Measurements from ENCODE around the gene LLGL2.
"Not testable (repeated sequence)": the region's sequence is repeated elsewhere in the genome, so short reads cannot be mapped to it uniquely, and the experiment has no call there.

LLGL2 gene

DNA sequence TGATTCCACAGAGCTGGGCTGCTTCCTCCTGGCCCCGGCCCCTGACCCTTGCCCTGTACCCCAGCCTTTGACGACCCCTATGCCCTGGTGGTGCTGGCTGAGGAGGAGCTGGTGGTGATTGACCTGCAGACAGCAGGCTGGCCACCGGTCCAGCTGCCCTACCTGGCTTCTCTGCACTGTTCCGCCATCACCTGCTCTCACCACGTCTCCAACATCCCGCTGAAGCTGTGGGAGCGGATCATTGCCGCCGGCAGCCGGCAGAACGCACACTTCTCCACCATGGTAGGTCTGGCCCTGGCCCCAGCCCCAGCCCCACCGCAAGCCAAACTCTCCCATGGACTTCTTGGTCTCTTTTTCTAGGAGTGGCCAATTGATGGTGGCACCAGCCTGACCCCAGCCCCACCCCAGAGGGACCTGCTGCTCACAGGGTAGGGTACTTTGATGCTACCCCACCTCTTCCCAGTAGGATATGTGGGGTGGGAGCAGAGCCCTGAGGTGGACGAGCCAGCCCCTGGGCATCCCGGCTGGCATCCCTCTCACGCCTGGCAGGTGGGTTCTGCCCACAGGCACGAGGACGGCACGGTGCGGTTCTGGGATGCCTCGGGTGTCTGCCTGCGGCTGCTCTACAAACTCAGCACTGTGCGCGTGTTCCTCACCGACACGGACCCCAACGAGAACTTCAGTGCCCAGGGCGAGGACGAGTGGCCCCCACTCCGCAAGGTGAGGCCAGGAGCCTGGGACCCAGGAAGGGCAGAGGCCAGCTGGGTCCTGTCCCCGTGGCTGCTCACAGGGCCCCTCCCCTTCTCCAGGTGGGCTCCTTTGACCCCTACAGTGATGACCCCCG, 43.1 kb downstream of the LLGL2 start:
- DNase-seq (ENCODE audit: low spot score) = no peak

DNA sequence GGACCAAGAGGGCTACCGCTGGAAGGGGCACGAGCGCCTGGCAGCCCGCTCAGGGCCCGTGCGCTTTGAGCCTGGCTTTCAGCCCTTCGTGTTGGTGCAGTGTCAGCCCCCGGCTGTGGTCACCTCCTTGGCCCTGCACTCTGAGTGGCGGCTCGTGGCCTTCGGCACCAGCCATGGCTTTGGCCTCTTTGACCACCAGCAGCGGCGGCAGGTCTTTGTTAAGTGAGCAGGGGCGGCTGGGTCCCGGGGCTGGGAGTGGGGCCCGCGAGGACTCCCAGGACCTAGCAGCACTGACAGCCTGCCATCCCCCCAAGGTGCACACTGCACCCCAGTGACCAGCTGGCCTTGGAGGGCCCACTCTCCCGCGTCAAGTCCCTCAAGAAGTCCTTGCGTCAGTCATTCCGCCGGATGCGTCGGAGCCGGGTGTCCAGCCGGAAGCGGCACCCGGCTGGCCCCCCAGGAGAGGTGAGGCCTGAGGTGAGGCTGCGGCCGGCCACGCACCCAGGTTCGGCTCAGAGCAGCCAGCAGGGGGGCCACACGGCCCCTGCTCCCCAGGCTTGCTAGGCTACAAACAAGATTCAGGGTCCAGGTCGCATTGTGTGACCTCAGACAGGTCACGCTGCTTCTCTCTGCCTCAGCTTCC, 44.7 kb downstream of the LLGL2 start:
- DNase-seq (ENCODE audit: low spot score) = no peak

DNA sequence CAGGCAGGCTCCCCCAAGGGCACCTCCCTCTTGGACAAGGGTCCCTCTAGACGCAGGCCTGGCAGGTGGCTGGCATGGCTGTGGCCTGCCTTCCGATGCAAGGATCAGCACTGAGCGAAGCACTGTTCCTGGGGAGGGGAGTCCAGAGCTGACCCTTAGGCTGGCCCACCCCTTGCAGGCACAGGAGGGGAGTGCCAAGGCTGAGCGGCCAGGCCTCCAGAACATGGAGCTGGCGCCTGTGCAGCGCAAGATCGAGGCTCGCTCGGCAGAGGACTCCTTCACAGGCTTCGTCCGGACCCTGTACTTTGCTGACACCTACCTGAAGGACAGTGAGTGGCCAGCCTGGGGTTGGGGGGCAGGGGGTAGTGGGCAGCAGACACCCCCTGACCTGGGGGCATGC, 45.3 kb downstream of the LLGL2 start:
- DNase-seq (ENCODE audit: low spot score) = no peak

DNA sequence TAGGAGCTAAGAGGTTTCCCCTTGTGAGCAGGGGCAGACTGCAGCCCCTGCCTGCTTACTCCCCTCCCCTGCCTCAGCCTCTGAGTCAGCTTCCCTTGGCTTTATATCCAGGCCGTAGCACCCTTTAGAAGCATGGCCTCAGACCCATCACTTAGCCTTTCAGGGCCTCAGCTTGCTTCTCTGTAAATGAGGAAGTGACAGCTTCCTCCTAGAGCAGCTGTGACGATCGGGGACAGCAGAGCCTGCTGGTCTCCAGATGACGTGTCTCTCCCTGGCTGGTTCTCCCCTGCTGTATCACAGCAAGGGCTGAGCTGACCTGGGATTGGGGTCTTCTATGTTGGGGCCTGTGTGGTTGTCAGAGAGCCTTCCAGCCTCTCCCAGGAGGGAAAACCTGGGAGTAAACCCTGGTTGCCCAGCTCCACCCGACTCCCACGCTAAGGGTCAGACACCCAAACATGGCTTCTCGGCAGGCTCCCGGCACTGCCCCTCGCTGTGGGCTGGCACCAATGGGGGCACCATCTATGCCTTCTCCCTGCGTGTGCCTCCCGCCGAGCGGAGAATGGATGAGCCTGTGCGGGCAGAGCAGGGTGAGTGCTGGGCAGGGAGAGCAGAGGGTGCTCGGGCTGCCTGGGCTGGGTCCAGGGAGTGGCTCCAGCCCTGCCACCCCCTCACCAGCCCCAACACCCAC, 45.8 kb downstream of the LLGL2 start:
- no peak for DNase-seq (ENCODE audit: low spot score)

DNA sequence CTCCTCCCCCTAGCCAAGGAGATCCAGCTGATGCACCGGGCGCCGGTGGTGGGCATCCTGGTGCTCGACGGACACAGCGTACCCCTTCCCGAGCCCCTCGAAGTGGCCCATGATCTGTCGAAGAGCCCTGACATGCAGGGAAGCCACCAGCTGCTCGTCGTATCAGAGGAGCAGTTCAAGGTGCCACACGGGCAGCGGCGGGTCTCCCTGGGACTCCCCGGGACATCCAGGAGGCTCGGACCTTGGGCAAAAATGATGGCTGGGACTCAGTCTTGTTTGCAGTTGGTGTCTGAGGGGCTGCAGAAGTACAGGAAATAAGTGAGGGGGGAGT, 46.4 kb downstream of the LLGL2 start:
- no peak for DNase-seq (ENCODE audit: low spot score)

DNA sequence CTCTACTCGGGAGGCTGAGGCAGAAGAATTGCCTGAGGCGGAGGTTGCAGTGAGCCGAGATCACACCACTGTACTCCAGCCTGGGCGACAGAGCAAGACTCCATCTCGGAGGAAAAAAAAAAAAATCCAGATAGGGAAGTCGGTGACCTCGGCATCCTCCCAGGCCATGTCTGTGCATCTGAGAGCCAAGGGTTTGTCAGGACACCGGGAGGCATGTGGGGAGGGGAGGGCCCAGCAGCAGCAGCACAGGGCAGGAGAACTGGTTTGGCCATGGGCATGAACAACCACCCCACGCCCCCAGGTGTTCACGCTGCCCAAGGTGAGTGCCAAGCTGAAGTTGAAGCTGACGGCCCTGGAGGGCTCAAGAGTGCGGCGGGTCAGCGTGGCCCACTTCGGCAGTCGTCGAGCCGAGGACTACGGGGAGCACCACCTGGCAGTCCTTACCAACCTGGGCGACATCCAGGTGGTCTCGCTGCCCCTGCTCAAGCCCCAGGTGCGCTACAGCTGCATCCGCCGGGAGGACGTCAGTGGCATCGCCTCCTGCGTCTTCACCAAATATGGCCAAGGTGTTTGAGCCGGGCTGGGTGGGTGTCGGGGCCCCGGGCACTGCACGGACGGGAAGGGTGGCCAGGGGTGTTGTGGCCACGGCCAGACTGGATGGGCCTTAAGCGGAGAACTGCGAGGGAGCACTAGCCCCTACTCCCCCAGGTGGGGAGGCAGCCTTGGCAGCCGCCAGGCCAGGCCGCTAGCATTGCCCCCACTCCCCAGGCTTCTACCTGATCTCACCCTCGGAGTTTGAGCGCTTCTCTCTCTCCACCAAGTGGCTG, 47.4 kb downstream of the LLGL2 start:
- no peak for DNase-seq (ENCODE audit: low spot score)

DNA sequence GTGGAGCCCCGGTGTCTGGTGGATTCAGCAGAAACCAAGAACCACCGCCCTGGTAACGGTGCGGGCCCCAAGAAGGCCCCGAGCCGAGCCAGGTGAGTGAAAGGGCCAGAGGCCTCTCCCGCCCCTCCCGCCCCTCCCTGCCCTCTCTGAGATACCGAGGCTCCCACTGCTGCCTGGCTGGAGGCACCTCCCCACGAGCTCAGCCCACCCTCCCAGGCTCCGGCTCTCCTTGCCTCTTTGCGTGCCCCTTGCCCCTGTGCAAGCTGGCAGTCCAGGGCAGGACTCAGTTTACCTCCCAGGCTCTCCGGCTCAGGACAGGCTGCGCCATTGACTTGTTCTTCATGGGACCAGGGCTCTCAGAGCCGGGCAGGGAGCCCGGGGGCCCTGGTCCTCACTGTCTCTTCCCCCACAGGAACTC, 48.1 kb downstream of the LLGL2 start:
- DNase-seq (ENCODE audit: low spot score) = no peak

DNA sequence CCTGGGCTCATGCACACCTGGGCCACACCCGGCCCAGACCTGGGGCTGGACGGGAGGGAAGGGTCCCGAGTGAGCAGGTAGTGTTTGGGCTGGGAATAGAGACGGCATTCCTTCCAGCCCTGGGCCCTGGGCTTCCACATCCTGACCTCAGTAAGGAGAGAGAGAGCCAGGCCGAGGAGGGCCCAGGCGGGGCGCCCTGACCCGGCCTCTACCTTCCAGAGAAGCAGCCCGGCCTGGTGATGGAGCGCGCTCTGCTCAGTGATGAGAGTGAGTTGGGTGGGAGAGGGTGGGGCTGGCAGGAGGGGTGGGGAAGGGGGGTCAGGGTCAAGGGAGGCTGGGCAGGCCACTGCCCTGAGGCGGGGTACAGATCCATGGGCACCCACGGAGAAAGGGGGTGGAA, 48.5 kb downstream of the LLGL2 start:
- DNase-seq (ENCODE audit: low spot score) = no peak

DNA sequence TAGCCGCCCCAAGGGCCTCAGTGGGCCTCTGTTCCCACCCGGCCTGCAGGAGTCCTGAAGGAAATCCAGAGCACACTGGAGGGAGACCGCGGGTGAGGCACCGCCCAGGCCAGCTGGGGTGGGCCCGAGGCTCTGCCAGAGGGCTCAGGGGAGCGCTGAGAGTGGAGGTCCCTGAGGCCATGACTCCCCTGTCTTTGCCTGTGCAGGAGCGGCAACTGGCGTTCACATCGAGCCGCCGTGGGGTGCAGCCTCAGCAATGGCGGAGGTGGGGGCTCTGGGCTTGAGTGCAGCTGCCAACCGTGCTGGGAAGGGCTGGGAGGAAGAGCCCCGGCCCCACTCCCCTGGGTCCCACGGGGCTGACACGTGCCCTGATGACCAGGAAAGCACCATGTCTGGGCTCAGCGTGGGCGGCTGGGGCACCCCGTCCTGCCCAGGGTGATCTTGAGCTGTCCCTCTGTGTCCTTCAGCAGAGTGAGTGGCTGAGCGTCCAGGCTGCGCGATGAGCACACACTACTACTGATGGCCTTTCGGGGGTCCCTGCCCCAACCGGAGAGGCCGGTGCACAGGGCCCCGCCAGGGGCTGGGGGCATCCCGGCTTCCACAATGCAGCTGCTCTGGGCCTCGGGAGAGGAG, 49.0 kb downstream of the LLGL2 start:
- no peak for DNase-seq (ENCODE audit: low spot score)

DNA sequence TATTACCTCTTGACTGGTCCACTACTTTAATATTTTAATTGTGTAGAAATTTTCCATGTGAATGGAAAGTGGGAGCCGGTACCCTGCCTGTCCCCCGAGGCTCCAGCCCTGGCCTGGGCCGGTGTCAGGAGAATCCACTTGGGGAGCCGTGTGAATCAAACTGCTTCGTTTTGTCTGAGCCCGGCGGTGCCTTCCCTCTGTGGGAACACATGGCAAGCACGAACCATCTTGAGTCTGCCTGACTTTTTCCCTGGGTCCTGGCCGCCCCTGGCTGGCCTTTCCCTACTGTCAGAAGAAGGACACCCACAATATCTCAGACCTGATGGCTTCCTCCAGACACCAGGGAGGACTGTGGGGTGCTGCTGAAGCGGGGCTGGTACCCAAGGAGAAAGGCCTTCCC, 49.7 kb downstream of the LLGL2 start:
- DNase-seq (ENCODE audit: low spot score) = no peak

DNA sequence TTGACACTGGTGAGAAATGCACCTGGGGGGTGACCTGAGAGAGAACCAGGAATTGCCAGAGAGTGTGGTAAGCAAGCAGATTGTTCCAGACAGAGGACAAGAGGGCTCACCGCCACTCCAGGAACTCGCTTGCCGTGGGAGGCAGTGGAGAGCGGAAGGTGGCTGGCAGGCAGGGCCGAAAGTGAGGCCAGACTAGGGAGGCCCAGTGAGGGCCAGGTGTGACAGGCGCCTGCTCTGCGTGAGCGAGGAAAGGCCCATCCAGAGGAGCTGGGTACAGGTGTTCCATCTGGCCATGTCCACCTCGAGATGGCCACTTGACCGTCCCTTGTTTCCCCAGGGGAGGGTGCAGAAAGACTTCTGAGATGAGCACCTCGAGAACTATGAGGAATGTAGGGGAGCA, 50.2 kb downstream of the LLGL2 start:
- no peak for DNase-seq (ENCODE audit: low spot score)

DNA sequence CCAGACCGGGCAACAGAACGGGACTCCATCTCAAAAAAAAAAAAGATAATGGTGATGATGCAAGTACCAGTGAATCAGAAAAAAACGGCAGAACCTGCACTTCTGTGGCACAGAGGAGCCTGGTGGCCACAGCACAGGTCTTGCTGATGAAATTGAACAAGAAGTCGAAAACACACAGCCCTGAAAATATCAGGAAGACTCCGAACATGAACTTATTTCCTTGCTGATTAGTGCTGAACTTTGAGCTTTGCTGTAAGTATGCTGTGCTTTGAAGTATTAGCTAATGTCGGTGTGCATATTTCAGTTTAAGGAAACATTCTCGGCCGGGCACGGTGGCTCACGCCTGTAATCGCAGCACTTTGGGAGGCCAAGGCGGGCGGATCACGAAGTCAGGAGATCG, 51.2 kb downstream of the LLGL2 start:
- DNase-seq (ENCODE audit: low spot score) = no peak

DNA sequence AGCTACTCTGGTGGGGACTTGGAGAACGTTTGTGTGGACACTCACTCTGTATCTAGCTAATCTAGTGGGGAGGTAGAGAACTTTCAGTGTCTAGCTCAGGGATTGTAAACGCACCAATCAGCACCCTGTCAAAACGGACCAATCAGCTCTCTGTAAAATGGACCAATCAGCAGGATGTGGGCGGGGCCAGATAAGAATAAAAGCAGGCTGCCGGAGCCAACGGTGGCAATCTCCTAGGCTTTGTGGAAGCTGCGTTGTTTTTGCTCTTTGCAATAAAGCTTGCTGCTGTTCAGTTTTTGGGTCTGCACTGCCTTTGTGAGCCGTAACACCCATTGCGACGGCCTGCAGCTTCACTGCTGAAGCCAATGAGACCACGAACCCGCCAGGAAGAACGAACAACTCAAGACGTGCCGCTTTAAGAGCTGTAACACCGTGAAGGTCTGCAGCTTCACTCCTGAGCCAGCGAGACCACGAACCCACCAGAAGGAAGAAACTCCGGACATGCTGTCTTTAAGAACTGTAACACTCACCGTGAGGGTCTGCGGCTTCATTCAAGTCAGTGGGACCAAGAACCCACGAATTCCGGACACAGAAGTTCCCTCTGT, 55.7 kb downstream of the LLGL2 start:
- DNase-seq (ENCODE audit: low spot score) = not testable (repeated sequence)

DNA sequence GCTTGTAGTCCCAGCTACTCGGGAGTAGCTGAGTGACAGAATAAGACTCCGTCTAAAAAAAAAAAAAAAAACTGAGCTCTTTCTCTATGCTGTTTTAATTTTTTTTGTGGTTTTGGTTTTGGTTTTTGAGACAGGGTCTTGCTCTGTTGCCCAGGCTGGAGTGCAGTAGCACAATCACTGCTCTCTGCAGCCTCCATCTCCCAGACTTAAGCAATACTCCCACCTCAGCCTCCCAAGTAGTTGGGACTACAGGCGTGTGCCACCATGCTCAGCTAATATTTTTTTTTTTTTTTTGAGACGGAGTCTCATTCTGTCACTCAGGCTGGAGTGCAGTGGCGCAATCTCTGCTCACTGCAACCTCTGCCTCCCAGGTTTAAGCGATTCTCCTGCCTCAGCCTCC, 57.7 kb downstream of the LLGL2 start:
- DNase-seq (ENCODE audit: low spot score) = not testable (repeated sequence)

DNA sequence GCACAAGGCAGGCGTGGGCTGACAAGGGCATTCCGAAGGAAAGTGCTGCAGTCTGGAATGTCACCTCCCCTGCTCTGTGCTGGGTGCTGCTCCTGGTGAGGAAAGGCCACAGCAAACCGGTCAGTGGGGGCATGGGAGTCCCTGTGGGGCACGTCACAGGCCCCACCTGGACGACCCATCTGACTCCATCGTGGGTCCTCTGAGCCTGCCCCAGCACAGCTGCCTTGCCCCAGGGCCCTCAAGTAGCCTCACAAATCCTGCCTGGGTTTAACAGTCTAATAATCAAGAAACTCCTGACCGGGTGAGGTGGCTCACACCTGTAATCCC, 59.3 kb downstream of the LLGL2 start:
- no peak for DNase-seq (ENCODE audit: low spot score)

DNA sequence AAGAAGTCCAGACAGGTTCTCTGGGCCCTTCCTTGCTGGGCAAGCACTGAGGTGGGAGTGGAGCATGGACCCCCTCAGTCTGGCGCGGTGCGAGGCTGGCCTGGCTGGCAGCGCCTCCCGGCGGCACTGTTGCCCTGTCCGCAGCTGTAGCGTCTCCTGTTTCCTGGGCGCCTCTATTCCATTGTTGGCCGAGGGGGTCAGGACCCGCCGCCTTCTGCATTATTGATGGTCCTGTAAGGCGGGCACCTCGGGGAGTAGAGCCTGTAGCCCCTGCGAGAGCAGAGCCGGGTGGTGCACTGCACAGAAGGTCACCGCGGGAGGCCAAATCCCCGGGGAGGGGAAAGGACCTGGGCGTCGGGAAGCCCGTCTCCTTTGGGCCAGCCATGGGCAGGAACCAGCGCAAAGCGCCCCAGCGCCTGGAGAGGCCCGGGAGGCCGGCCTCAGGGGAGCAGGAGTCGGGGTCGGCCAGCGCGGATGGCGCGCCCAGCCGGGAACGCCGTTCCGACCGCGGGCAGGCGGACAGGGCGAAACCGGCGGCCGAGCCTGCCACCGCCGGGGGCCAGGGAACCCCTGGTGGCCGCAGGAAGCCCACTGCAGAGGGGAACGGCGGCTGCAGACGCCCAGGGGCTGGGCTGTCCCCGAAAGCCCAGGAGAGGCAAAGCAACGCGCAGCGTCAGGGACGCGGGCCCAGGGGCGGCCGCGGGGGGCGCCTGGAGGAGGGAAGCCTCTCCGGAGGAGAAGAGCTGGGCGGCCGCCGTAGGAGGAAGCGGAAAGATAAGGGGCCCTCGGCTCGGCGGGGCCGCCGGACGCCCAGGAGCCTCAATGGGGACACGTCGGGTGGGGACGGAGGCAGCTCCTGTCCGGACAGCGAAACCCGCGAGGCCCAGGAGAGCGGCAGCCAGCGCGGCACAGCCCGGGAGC, 62.4 kb downstream of the LLGL2 start, which contains the start of gene MYO15B:
Gene MYO15B (plus strand): TSS at position 126 of the 921 bp plus-strand sequence. CDS start 258 bp downstream, at position 384.
- DNase-seq (ENCODE audit: low spot score) = peak; percentile 86

DNA sequence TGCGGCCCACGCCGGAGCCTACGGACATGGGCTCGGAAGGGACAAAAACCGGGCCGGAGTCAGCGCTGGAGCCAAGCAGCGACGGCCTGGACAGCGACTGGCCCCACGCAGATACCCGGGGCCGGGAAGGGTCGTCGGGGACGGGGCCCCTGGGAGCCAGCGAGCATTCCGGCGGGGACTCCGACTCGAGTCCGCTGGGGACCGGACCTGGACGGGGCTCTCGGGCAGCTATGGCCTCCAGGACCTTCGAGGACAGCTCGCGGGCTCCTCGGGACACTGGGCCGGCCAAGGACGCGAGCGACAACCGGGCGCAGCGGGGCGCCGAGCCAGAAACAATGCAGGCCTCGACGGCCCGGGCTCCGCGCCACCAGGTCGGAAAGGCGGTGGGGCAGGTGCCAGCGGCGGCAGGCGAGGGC, 63.1 kb downstream of the LLGL2 start:
- DNase-seq (ENCODE audit: low spot score) = no peak

DNA sequence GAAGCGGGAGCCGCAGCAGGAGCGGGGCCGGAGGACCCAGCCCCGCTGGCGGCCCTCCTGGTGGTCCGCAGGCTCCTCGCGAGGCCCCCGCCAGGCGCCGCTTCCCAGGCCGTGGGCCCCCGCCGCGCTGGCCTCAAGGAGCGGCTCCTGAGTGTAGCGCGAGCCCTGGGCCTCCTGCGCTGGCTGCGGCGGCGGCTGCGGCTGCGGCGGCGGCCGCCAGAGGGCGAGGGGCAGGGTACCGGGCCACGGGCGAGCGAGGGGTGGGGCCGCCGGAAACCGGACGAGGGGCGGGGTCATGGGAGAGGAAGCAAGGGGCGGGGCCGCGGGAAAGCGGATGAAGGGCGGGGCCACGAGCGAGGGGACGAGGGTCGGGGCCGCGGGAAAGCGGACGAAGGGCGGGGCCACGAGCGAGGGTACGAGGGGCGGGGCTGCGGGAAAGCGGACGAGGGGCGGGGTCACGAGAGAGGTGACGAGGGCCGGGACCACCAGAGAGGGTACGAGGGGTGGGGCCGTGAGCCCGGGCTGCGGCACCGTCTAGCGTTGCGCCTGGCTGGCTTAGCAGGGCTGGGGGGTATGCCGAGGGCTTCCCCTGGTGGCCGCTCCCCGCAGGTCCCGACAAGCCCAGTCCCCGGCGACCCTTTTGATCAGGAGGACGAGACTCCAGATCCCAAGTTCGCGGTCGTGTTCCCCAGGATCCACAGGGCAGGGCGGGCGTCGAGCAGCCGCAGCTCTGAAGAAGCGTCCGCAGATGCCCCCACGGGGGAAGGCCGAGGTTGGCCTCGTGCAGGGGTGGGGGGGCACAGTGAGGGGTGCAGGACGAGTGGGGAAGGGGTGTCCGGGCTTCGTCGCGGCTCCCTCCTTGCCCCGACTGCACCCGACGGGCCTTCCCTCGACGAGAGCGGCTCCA, 63.8 kb downstream of the LLGL2 start:
- peak; percentile 99 for DNase-seq (ENCODE audit: low spot score)

DNA sequence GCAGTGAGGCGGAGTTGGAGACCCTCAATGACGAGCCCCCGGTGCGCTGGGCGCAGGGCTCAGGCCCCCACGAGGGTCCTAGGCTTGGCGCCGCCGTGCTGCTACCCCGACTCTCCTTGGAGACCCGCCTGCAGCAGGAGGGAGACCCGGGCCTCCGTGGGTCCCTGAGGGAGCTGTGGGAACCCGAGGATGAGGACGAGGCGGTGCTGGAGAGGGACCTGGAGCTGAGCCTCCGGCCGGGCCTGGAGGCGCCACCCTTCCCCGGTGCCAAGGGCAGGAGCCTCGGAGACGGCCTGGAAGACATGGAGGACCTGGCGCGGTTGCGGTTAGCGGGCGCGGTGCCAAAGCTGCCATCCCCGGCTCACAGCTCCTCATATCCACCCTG, 64.4 kb downstream of the LLGL2 start:
- DNase-seq (ENCODE audit: low spot score) = no peak
